ENCODE results near the gene MBD3.

Gene MBD3

GRCh38 chr19:1556390-1557070, 36.1 kb downstream of the MBD3 start:
- TF ChIP-seq, protein P1, sequence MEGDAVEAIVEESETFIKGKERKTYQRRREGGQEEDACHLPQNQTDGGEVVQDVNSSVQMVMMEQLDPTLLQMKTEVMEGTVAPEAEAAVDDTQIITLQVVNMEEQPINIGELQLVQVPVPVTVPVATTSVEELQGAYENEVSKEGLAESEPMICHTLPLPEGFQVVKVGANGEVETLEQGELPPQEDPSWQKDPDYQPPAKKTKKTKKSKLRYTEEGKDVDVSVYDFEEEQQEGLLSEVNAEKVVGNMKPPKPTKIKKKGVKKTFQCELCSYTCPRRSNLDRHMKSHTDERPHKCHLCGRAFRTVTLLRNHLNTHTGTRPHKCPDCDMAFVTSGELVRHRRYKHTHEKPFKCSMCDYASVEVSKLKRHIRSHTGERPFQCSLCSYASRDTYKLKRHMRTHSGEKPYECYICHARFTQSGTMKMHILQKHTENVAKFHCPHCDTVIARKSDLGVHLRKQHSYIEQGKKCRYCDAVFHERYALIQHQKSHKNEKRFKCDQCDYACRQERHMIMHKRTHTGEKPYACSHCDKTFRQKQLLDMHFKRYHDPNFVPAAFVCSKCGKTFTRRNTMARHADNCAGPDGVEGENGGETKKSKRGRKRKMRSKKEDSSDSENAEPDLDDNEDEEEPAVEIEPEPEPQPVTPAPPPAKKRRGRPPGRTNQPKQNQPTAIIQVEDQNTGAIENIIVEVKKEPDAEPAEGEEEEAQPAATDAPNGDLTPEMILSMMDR (IDR thresholded peaks at IDR 0.05; ENCODE audit: control insufficient read depth, extremely low read depth, insufficient read depth): no peak
- DNase-seq (ENCODE audit: low read depth): no peak

GRCh38 chr19:1555487-1556389, 36.9 kb downstream of the MBD3 start:
- TF ChIP-seq, protein P1 (IDR thresholded peaks at IDR 0.05; ENCODE audit: control insufficient read depth, extremely low read depth, insufficient read depth): no peak
- H3K4me3 ChIP-seq (ENCODE audit: low read depth, low read length): no peak overlapping the region
- no peak for DNase-seq (ENCODE audit: low read depth)

More at GRCh38 chr19:1556390-1557070, 36.1 kb downstream of the MBD3 start:
- no peak overlapping the region for H3K4me3 ChIP-seq (ENCODE audit: low read depth, low read length)

- H3K4me3 ChIP-seq (ENCODE audit: low read depth, low read length): no peak overlapping the region
- TF ChIP-seq, protein P1 (IDR thresholded peaks at IDR 0.05; ENCODE audit: control insufficient read depth, extremely low read depth, insufficient read depth): no peak
- DNase-seq (ENCODE audit: low read depth): no peak
Measured at GRCh38 chr19:1554968-1555367, 37.7 kb downstream of the MBD3 start.

- H3K4me3 ChIP-seq (ENCODE audit: low read depth, low read length): no peak overlapping the region
- no peak for DNase-seq (ENCODE audit: low read depth)
- TF ChIP-seq, protein P1 (IDR thresholded peaks at IDR 0.05; ENCODE audit: control insufficient read depth, extremely low read depth, insufficient read depth): no peak
Measured at GRCh38 chr19:1553415-1553814, 39.2 kb downstream of the MBD3 start.

GRCh38 chr19:1551068-1552040, 41.3 kb downstream of the MBD3 start:
- TF ChIP-seq, protein P1 (IDR thresholded peaks at IDR 0.05; ENCODE audit: control insufficient read depth, extremely low read depth, insufficient read depth): no peak

DNA sequence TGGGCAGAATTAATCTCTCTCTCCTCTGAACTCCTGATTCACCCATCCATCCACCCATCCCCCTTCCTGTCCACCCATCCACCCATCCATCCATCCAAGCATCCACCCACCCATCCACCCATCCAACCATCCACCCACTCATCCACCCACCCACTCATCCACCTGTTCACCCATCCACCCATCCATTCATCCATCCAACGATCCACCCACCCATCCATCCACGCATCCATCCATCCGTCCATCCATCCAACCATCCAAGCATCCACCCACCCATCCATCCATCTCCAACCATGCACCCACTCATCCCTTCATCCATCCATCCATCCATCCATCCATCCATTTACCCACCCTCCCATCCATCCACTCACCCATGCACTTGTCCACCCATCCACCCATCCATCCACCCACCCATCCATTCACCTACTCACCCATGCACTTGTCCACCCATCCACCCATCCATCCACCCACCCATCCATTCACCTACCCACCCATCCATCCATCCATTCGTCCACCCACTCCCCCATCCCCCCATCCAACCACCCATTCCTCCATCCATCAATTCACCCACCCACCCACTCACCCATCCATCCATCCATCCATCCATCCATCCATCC, 43.2 kb downstream of the MBD3 start:
- TF ChIP-seq, protein P1 (IDR thresholded peaks at IDR 0.05; ENCODE audit: control insufficient read depth, extremely low read depth, insufficient read depth): no peak
- H3K4me3 ChIP-seq (ENCODE audit: low read depth, low read length): no peak overlapping the region
- DNase-seq (ENCODE audit: low read depth): no peak

More at GRCh38 chr19:1551068-1552040, 41.3 kb downstream of the MBD3 start:
- DNase-seq (ENCODE audit: low read depth): no peak
- H3K4me3 ChIP-seq (ENCODE audit: low read depth, low read length): no peak overlapping the region
